Retina (tissue), 1 donor: ENCODE measurements around the gene ATRNL1.

ENCODE experiments used
- DNase-seq: peaks from one replicate; pipeline ENCODE4 v3.0.0-alpha.2; 2016

The ATRNL1 gene

GRCh38 chr10:115093286-115093775 is at the start of gene ATRNL1:
Gene ATRNL1 (plus strand): TSS chr10:115093365. CDS start chr10:115093751, 386 bp downstream.
- DNase-seq = peak; percentile 88

GRCh38 chr10:115043719-115044118 is 49.4 kb upstream of the ATRNL1 start:
- no peak for DNase-seq

GRCh38 chr10:115044891-115045290 is 48.3 kb upstream of the ATRNL1 start:
- no peak for DNase-seq

- DNase-seq = no peak
Measured at GRCh38 chr10:115045499-115045898, 47.7 kb upstream of the ATRNL1 start.

- DNase-seq = no peak
Measured at GRCh38 chr10:115046686-115047236, 46.4 kb upstream of the ATRNL1 start.

- DNase-seq = no peak
Measured at GRCh38 chr10:115047705-115048104, 45.5 kb upstream of the ATRNL1 start.

- DNase-seq = no peak
Measured at GRCh38 chr10:115049318-115049717, 43.8 kb upstream of the ATRNL1 start.

- no peak for DNase-seq
Measured at GRCh38 chr10:115049960-115050359, 43.2 kb upstream of the ATRNL1 start.

- no peak for DNase-seq
Measured at GRCh38 chr10:115050375-115051010, 42.7 kb upstream of the ATRNL1 start.

GRCh38 chr10:115051216-115051615 is 41.9 kb upstream of the ATRNL1 start:
- DNase-seq = no peak

GRCh38 chr10:115052226-115052625 is 40.9 kb upstream of the ATRNL1 start:
- no peak for DNase-seq

- DNase-seq = no peak
Measured at GRCh38 chr10:115052728-115053127, 40.4 kb upstream of the ATRNL1 start.

- no peak for DNase-seq
Measured at GRCh38 chr10:115056186-115056585, 37.0 kb upstream of the ATRNL1 start.

GRCh38 chr10:115059301-115059898 is 33.8 kb upstream of the ATRNL1 start:
- DNase-seq = no peak

GRCh38 chr10:115063701-115064658 is 29.2 kb upstream of the ATRNL1 start:
- no peak for DNase-seq

- no peak for DNase-seq
Measured at GRCh38 chr10:115065801-115066200, 27.4 kb upstream of the ATRNL1 start.

GRCh38 chr10:115066528-115066927 is 26.6 kb upstream of the ATRNL1 start:
- no peak for DNase-seq

GRCh38 chr10:115073796-115074195 is 19.4 kb upstream of the ATRNL1 start:
- DNase-seq = no peak

- DNase-seq = no peak
Measured at GRCh38 chr10:115082506-115082905, 10.7 kb upstream of the ATRNL1 start.

GRCh38 chr10:115084277-115084850 is 8.8 kb upstream of the ATRNL1 start:
- DNase-seq = no peak

GRCh38 chr10:115091161-115091560 is 2.0 kb upstream of the ATRNL1 start:
- DNase-seq = peak; percentile 38

- no peak for DNase-seq
Measured at GRCh38 chr10:115092258-115092554, 959 bp upstream of the ATRNL1 start.
